ENCODE results near the gene CNKSR3. TPM values are rescaled to one million over a fixed set of nuclear protein-coding genes. Genes with fewer than 3 reads are reported as not detected.

Gene CNKSR3
- total RNA-seq, 1 donor from 2014 or later = 0.20 TPM

DNA sequence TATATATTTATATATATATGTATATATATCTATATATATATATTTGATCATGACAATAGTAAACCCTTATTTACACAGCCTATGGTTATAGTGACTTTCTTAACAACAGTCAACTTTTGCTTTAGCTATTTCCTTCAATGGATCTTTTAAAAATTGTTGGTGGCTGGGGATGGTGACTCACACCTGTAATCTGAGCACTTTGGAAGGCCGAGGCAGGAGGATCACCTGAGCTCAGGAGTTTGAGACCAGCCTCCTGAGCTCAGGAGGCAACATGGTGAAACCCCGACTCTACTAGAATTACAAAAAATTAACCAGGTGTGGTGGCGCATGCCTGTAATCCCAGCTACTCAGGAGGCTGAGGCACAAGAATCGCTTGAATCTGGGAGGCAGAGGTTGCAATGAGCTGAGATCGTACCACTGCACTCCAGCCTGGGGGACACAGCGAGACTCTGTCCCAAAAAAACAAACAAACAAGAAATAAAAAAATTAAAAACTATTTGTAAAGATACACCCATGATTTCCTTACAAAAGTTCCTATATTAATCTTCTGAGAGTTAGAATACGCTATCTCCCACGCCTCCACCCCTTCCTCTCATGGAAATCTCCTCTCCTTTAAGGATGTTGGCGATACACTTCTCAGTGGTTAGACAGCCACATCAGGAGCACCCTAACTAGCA, 29.2 kb upstream of the CNKSR3 start:
- Mint-ChIP-seq H3K36me3 (ENCODE audit: low read depth) (no peaks in the 10 kb centered on the region), H3K27me3 (no peaks in the 10 kb centered on the region), H3K9me3 (no peaks in the 10 kb centered on the region), H3K4me3 (no peak overlapping the region), H3K27ac (no peak overlapping the region), H3K4me1 (no peaks in the 10 kb centered on the region)
- CTCF ChIA-PET = no interaction called here
- ATAC-seq (ENCODE audit: low read depth) = no peak
- TF ChIP-seq CTCF (IDR thresholded peaks at IDR 0.05) = no peak
- POLR2A ChIA-PET = no interaction called here
- intact Hi-C loops (cut with micrococcal nuclease) = no loop called here
- no peak for DNase-seq

GRCh38 chr6:154538640-154539191, 28.2 kb upstream of the CNKSR3 start:
- no peak for ATAC-seq (ENCODE audit: low read depth)
- intact Hi-C loops (cut with micrococcal nuclease) = no loop called here
- Mint-ChIP-seq H3K36me3 (ENCODE audit: low read depth) (no peaks in the 10 kb centered on the region), H3K4me3 (no peak overlapping the region), H3K9me3 (no peaks in the 10 kb centered on the region), H3K27me3 (no peaks in the 10 kb centered on the region), H3K4me1 (no peaks in the 10 kb centered on the region), H3K27ac (no peak overlapping the region)
- ChIA-PET POLR2A (no interaction called here), CTCF (no interaction called here)
- no peak for TF ChIP-seq CTCF (IDR thresholded peaks at IDR 0.05)
- no peak for DNase-seq

- CTCF ChIA-PET = no interaction called here
- no peak for TF ChIP-seq CTCF (IDR thresholded peaks at IDR 0.05)
- intact Hi-C loops (cut with micrococcal nuclease) = no loop called here
- Mint-ChIP-seq H3K27ac (no peak overlapping the region), H3K36me3 (ENCODE audit: low read depth) (no peaks in the 10 kb centered on the region), H3K27me3 (no peaks in the 10 kb centered on the region), H3K4me1 (no peaks in the 10 kb centered on the region), H3K9me3 (no peaks in the 10 kb centered on the region), H3K4me3 (no peak overlapping the region)
- no peak for ATAC-seq (ENCODE audit: low read depth)
- no peak for DNase-seq
- POLR2A ChIA-PET = no interaction called here
These were observed 27.2 kb upstream of the CNKSR3 start for GRCh38 chr6:154537511-154538325.

DNA sequence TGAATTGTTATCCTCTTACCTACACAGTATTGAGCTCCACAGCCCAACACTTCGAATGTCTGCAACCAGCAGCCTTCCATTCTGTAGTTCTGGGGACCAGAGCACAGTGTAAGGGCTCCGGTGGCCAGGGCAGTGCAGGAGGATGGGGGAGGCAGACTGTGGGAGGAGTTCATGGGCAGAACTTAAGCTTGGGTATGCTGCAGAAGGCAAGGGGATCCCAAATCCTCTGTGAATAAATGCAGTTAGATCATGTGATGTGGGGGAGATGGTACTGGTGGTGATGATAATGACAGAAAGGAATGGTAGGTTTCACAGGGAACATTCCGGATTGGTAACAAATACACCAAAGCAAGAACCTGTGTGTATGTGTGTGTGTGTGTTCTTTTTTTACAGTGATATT, 26.5 kb upstream of the CNKSR3 start:
- no peak for DNase-seq
- Mint-ChIP-seq H3K27me3 (no peaks in the 10 kb centered on the region), H3K4me3 (no peak overlapping the region), H3K4me1 (no peaks in the 10 kb centered on the region), H3K36me3 (ENCODE audit: low read depth) (no peaks in the 10 kb centered on the region), H3K27ac (no peak overlapping the region), H3K9me3 (no peaks in the 10 kb centered on the region)
- ChIA-PET POLR2A (no interaction called here), CTCF (no interaction called here)
- no peak for TF ChIP-seq CTCF (IDR thresholded peaks at IDR 0.05)
- no peak for ATAC-seq (ENCODE audit: low read depth)
- intact Hi-C loops (cut with micrococcal nuclease) = no loop called here

GRCh38 chr6:154536255-154536654, 25.8 kb upstream of the CNKSR3 start:
- Mint-ChIP-seq H3K27ac (no peak overlapping the region), H3K4me1 (no peaks in the 10 kb centered on the region), H3K27me3 (no peaks in the 10 kb centered on the region), H3K4me3 (no peak overlapping the region), H3K36me3 (ENCODE audit: low read depth) (no peaks in the 10 kb centered on the region), H3K9me3 (no peaks in the 10 kb centered on the region)
- CTCF ChIA-PET = no interaction called here
- ATAC-seq (ENCODE audit: low read depth) (no peak), DNase-seq (no peak)
- no peak for TF ChIP-seq CTCF (IDR thresholded peaks at IDR 0.05)
- POLR2A ChIA-PET = no interaction called here
- intact Hi-C loops (cut with micrococcal nuclease) = no loop called here
